Putamen (tissue), 1 donor: ENCODE results near the gene PGAM2.
A peak's percentile ranks its signal among the peaks of the same experiment; 100 is the strongest.

Experiments
- DNase-seq: peaks from one replicate; pipeline ENCODE4 v3.0.0-alpha.2; 2016; ENCODE audit warnings: low spot score

PGAM2 gene

GRCh38 chr7:44065431-44066110, at the start of gene PGAM2:
PGAM2 (minus strand) TSS chr7:44065567; CDS start chr7:44065529, 38 bp downstream.
- peak; percentile 31 for DNase-seq

DNA sequence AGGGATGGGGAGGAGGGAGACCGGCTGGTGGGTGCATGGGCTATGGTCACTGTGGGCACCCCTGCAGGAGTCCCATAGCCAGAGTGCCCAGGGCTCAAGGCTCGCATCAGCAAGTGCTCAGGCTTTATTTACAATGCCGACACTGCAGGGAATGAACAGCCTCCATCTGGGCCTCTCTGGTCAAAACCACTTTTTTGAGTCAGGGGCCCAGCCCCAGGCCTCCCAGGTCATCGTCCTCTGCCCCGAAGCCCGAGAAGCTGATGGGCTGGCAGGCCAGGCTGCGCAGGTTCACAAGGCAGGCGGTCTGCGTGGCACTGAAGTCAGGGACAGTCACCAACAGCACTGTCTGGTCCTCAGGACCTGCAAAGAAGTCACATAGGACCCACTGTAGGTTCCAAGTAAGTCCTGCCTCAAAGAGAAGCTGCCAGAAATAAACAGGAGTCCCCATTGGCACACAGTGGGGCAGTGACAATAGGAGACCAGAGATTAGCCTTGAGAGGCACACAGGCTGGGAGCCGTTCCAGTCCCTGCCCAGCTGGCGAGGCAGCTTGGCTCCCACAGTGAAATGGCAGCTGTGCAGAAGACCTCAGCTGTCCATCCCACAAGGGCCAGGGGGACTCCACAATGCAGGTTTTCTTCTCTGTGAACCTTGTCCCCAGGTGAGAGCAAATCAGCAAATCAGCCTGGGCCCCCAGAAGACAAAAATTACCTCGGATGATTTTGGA, 49.4 kb upstream of the PGAM2 start:
- peak; percentile 87 for DNase-seq

DNA sequence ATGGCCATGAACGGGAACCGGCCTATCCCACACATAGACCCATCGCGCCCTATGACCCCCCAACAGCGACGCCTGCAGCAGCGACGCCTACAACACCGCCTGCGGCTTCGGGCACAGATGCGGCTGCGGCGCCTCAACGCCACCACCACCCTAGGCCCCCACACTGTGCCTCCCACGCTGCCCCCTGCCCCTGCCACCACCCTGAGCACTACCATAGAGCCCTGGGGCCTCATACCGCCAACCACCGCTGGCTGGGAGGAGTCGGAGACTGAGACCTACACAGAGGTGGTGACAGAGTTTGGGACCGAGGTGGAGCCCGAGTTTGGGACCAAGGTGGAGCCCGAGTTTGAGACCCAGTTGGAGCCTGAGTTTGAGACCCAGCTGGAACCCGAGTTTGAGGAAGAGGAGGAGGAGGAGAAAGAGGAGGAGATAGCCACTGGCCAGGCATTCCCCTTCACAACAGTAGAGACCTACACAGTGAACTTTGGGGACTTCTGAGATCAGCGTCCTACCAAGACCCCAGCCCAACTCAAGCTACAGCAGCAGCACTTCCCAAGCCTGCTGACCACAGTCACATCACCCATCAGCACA, 48.5 kb upstream of the PGAM2 start:
- no peak for DNase-seq

DNA sequence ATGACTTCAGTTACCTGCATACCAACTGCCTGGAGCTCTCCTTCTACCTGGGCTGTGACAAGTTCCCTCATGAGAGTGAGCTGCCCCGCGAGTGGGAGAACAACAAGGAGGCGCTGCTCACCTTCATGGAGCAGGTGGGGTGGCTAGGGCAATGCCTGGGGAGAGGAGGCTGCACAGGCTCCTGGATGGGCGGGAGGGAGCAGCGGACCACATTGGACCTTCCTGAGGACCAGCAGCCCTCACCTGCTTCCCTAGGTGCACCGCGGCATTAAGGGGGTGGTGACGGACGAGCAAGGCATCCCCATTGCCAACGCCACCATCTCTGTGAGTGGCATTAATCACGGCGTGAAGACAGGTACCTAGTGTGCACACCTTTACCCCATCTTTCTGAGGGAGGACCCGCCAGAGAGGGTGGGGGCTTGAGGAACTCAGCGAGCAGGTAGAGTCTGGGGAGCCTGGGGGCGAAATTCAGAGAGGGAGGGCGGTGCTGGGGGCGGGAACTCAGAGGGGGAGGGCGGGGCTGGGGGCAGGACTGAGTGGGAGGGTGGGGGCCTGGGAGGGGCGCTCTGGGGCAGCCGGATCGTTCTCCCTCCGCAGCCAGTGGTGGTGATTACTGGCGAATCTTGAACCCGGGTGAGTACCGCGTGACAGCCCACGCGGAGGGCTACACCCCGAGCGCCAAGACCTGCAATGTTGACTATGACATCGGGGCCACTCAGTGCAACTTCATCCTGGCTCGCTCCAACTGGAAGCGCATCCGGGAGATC, 47.8 kb upstream of the PGAM2 start:
- DNase-seq = no peak

GRCh38 chr7:44112231-44112996, 47.0 kb upstream of the PGAM2 start:
- no peak for DNase-seq

- DNase-seq = no peak
Measured at GRCh38 chr7:44111761-44112160, 46.4 kb upstream of the PGAM2 start.

DNA sequence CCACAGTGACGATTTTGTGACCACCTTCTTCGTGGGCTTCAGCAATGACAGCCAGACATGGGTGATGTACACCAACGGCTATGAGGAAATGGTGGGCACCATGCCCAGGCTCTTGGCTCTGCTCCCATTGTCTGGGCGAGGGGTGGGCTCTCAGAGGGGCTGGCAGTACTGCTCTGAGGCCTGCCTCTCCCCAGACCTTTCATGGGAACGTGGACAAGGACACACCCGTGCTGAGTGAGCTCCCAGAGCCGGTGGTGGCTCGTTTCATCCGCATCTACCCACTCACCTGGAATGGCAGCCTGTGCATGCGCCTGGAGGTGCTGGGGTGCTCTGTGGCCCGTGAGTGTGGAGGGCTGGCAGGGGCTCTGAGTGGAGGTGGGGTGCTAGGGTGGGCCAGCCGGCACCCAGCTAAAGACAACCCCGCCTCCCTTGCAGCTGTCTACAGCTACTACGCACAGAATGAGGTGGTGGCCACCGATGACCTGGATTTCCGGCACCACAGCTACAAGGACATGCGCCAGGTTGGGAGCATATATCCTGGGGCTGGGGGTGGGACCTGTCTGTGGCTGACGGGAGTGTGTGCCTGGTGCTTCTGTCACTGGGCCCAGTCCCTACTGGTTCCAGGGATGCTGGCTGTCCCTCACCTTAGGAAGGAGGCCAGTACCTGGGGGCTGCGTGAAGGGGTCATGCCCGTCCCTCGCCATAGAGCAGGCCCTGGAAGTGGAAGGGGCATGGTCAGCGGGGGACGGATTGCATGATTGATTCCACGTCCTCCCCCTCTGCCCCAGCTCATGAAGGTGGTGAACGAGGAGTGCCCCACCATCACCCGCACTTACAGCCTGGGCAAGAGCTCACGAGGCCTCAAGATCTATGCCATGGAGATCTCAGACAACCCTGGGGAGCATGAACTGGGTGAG, 45.6 kb upstream of the PGAM2 start:
- no peak for DNase-seq

DNA sequence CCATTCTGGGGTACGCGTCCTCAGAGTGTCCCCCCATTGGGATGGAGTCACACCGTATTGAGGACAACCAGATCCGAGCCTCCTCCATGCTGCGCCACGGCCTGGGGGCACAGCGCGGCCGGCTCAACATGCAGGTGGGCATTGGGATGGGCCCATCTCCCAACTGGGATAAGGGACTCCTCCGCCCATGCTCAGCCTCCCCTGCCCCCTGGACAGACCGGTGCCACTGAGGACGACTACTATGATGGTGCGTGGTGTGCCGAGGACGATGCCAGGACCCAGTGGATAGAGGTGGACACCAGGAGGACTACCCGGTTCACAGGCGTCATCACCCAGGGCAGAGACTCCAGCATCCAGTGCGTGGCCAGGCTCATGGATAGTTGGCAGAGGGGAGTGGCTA, 44.6 kb upstream of the PGAM2 start:
- DNase-seq = no peak

- no peak for DNase-seq
Measured at GRCh38 chr7:44108768-44109750, 43.7 kb upstream of the PGAM2 start.

DNA sequence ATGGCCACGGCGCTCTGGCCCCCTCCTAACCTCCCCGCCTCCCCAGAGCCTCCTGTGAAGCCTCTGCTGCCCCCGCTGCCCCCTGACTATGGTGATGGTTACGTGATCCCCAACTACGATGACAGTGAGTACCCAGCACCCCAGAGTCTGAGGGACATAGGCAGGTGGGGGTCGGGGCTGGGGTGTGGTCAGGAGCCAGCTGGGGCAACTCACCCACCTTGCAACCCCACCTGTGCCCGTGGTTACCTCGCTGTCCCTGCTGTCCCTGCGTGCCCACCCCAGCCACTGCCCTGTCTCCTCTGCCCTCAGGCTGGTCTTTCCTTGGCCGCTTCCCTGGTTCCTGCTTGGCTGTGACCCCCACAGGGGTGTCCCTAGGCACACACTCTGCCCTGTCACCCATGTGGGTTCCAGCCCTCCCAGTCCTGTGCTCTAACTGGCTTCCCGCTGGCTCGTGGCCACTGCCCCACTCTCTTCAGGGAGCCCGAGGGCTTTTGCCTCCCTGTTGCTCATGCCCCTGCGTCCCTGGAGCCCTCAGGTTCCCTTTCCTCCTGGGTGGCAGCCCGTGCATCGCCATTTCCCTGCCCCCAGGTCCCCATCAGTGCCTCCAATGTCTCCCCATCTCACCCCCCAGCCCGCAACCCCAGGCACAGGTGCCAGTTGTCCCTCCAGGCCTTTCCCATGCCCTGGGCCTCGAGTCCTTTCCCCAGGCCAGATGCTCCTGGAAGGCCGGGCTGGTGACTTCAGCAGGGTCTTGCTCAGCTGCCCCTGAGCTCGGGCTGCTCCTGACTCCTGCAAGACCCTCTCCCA, 42.8 kb upstream of the PGAM2 start:
- no peak for DNase-seq

DNA sequence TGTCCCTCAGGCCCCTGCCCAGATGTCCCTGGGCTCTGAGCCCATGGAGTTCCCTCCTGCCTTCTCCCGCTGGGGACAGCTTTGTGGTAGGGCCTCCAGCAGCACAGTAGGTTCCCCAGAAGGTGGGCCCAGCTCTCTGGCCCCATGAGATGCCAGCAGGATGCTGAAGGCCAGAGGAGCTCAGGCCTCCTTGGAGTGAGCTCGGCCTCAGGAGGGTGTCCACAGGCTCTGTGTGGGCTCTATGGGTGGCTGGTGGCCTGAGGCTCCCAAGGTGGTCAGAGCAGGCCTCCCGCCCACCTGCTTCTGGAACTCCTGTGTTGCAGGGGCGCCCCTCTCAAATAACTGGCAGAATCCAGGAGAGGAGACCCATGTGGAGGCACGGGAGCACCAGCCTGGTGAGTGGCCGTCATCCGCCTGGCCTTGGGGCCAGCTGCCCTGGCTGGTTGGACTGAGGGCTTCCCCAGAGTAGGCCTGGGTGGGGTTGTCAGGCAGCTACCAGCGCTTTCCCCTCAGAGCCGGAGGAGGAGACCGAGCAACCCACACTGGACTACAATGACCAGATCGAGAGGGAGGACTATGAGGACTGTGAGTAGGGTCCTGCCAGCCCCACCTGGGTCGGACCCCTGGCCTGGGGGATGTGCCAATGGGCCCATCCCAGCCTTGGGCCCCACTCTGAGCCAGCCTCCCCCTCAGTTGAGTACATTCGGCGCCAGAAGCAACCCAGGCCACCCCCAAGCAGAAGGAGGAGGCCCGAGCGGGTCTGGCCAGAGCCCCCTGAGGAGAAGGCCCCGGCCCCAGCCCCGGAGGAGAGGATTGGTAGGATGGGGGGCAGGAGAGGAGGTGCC, 42.0 kb upstream of the PGAM2 start:
- no peak for DNase-seq

GRCh38 chr7:44106311-44107065, 41.1 kb upstream of the PGAM2 start:
- no peak for DNase-seq

GRCh38 chr7:44105832-44106231, 40.5 kb upstream of the PGAM2 start:
- no peak for DNase-seq

GRCh38 chr7:44104860-44105771, 39.7 kb upstream of the PGAM2 start:
- peak; percentile 61 for DNase-seq

- no peak for DNase-seq
Measured at GRCh38 chr7:44103923-44104859, 38.8 kb upstream of the PGAM2 start, which contains the start of gene AEBP1. AEBP1 (plus strand) TSS chr7:44104345; CDS start chr7:44104666, 321 bp downstream.
